Fibroblast of lung (primary cell): ENCODE measurements around the gene TRAPPC2. TPM values are rescaled to one million over a fixed set of nuclear protein-coding genes. Genes with fewer than 3 reads are reported as not detected.
A peak's percentile ranks its signal among the peaks of the same experiment; 100 is the strongest.

ENCODE experiments used
- DNase-seq, 2 donors: peaks; one replicate each; pipeline versions ENCODE4 v3.0.0 to v3.0.0-alpha.2; 2010; ENCODE audit warnings: low read depth in 2 of 2
- H2AFZ ChIP-seq: 2 replicates; pipeline ENCODE4 v1.5.1; 2012; ENCODE audit warnings: low read length, control low read depth, inconsistent platforms
- H3K27ac ChIP-seq: 2 replicates; pipeline ENCODE4 v1.5.1; 2011; ENCODE audit warnings: low read length, control low read depth; ENCODE audit not compliant: insufficient read depth
- H3K27me3 ChIP-seq: 2 replicates; pipeline ENCODE4 v1.5.1; 2011; ENCODE audit warnings: mild to moderate bottlenecking, low read length; ENCODE audit not compliant: control insufficient read depth, insufficient read depth
- H3K36me3 ChIP-seq: 2 replicates; pipeline ENCODE4 v1.5.1; 2011; ENCODE audit warnings: low read length; ENCODE audit not compliant: control insufficient read depth, insufficient read depth
- H3K4me1 ChIP-seq: 2 replicates; pipeline ENCODE4 v1.5.1; 2011; ENCODE audit warnings: low read length; ENCODE audit not compliant: control insufficient read depth, insufficient read depth; ENCODE audit errors: extremely low read depth
- H3K4me2 ChIP-seq: 2 replicates; pipeline ENCODE4 v1.5.1; 2011; ENCODE audit warnings: low read length, control low read depth; ENCODE audit not compliant: insufficient read depth; ENCODE audit errors: extremely low read depth
- H3K4me3 ChIP-seq, 4 experiments: fragments of 200-600 bp in 1 of 4; sonication (generic) in 1 of 4; replicated peaks in 1 of 4; 2 replicates each; pipeline ENCODE4 v1.5.1; 2011 to 2016; ENCODE audit warnings: low read length in 4 of 4, low read depth in 3 of 4, mild to moderate bottlenecking in 3 of 4, control low read depth in 2 of 4, inconsistent platforms in 1 of 4, mixed read lengths in 1 of 4; ENCODE audit not compliant: insufficient read depth in 1 of 4; ENCODE audit errors: control extremely low read depth in 1 of 4
- H3K79me2 ChIP-seq: 2 replicates; pipeline ENCODE4 v1.5.1; 2012; ENCODE audit warnings: mild to moderate bottlenecking, low read length, inconsistent platforms; ENCODE audit not compliant: control insufficient read depth, insufficient read depth
- H3K9ac ChIP-seq: 2 replicates; pipeline ENCODE4 v1.5.1; 2011; ENCODE audit warnings: mild to moderate bottlenecking, low read length, control low read depth; ENCODE audit not compliant: insufficient read depth
- H3K9me3 ChIP-seq: 2 replicates; pipeline ENCODE4 v1.5.1; 2012; ENCODE audit warnings: low read depth, low read length; ENCODE audit not compliant: control insufficient read depth, insufficient read depth
- H4K20me1 ChIP-seq: 2 replicates; pipeline ENCODE4 v1.5.1; 2011; ENCODE audit warnings: low read length; ENCODE audit not compliant: control insufficient read depth, insufficient read depth; ENCODE audit errors: extremely low read depth
- EZH2 ChIP-seq: IDR thresholded peaks from 2 replicates; pipeline ENCODE4 v1.5.1; 2012; ENCODE audit warnings: low read length, control low read depth, mild to moderate bottlenecking; ENCODE audit errors: missing control alignments
- polyA plus RNA-seq, 2 donors: library from polyadenylated mRNA; depleted of rRNA in 1 of 2; stranded (reverse) in 1 of 2; unstranded in 1 of 2; fragments of >200 nt; gene quantifications; 2 replicates each; pipeline ENCODE4 v1.2.1, GENCODE V29; 2011 to 2012; ENCODE audit warnings: missing spikeins in 1 of 2
- total RNA-seq: library from RNA; depleted of rRNA; stranded (reverse); fragments of >200 nt; gene quantifications from 2 replicates; pipeline ENCODE4 v1.2.1, GENCODE V29; 2014
- TF ChIP-seq, protein P1 (sequence below), 2 donors: IDR thresholded peaks in 1 of 2; conservative IDR thresholded peaks in 1 of 2; 1 replicate in 1 of 2; 2 replicates in 1 of 2; pipeline ENCODE4 v1.5.1; 2011 to 2012; ENCODE audit warnings: low read length in 2 of 2, control low read depth in 1 of 2, inconsistent platforms in 1 of 2, low read depth in 1 of 2, mild to moderate bottlenecking in 1 of 2

TRAPPC2 gene
- total and polyA plus RNA-seq, 2 donors (not counting 1 experiment from before 2014, with no cell fraction given) = 16.0 to 22.0 TPM

- Histone ChIP-seq H3K9ac (no peak overlapping the region), H3K27me3 (no peaks in the 10 kb centered on the region), H3K79me2 (no peaks in the 10 kb centered on the region), H3K9me3 (no peaks in the 10 kb centered on the region), H3K27ac (no peak overlapping the region), H3K4me1 (peaks cover 2% of the 10 kb centered on the region), H3K36me3 (peaks cover 2% of the 10 kb centered on the region), H2AFZ (no peak overlapping the region), H3K4me2 (no peak overlapping the region), H4K20me1 (no peaks in the 10 kb centered on the region), H3K4me3 (no peak overlapping the region)
- TF ChIP-seq, protein P1, sequence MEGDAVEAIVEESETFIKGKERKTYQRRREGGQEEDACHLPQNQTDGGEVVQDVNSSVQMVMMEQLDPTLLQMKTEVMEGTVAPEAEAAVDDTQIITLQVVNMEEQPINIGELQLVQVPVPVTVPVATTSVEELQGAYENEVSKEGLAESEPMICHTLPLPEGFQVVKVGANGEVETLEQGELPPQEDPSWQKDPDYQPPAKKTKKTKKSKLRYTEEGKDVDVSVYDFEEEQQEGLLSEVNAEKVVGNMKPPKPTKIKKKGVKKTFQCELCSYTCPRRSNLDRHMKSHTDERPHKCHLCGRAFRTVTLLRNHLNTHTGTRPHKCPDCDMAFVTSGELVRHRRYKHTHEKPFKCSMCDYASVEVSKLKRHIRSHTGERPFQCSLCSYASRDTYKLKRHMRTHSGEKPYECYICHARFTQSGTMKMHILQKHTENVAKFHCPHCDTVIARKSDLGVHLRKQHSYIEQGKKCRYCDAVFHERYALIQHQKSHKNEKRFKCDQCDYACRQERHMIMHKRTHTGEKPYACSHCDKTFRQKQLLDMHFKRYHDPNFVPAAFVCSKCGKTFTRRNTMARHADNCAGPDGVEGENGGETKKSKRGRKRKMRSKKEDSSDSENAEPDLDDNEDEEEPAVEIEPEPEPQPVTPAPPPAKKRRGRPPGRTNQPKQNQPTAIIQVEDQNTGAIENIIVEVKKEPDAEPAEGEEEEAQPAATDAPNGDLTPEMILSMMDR (conservative IDR thresholded peaks at IDR 0.05 in 1 of 2, IDR thresholded peaks at IDR 0.05 in 1 of 2; ENCODE audit: low read depth in 1 of 2, low read length in 2 of 2) = no peak
- no peak for TF ChIP-seq EZH2
- no peak for DNase-seq
These were observed 17.7 kb upstream of the TRAPPC2 start for GRCh38 chrX:13752141-13752540.

DNA sequence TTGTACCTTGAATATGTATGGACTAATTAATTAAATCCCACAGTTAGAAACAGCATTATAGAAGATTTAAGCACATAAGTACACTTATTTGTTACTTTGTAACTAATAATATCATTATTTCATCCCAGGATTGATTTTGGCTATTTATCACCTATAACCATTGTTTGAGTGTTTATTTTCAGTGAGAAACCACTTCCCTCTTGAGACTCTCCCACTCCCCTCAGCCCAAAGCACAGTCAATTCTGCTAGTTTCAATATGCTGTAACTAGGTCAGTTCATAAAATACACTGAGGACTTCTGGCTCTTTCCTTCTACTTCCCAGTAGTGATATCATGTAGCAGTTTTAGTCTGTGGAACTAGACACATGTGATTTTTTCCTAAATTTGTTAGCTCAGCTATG lies 16.4 kb upstream of the TRAPPC2 start:
- H3K27ac ChIP-seq = no peak overlapping the region
- TF ChIP-seq, protein P1 (conservative IDR thresholded peaks at IDR 0.05 in 1 of 2, IDR thresholded peaks at IDR 0.05 in 1 of 2; ENCODE audit: low read depth in 1 of 2, low read length in 2 of 2) = no peak
- no peak for TF ChIP-seq EZH2
- H3K79me2 ChIP-seq = no peaks in the 10 kb centered on the region
- no peak for DNase-seq
- no peaks in the 10 kb centered on the region for H4K20me1 ChIP-seq
- H3K36me3 ChIP-seq = peaks cover 2% of the 10 kb centered on the region
- no peak overlapping the region for H3K4me3 ChIP-seq
- H3K9ac ChIP-seq = no peak overlapping the region
- H3K27me3 ChIP-seq = no peaks in the 10 kb centered on the region
- H3K4me2 ChIP-seq = no peak overlapping the region
- no peaks in the 10 kb centered on the region for H3K9me3 ChIP-seq
- peaks cover 2% of the 10 kb centered on the region for H3K4me1 ChIP-seq
- H2AFZ ChIP-seq = no peak overlapping the region

DNA sequence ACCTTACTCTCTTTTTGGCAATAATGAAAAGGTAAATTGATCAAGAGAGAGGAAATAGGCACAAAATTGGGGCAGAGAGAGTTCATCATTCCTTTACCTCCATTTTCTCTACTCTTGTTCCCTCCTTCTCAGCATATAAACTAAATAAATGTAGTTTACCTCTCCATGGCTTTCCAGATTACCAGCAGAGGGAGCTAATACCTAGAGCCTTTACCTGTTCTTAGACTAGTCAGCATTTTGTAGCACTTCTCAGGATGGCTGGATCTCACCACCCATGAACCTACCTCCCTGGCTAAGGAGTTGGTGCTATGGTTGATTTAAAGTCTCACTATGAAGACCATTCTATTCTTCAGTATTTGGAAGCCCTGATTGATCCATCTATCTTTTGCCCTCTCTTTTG lies 15.8 kb upstream of the TRAPPC2 start:
- H3K9ac ChIP-seq = no peak overlapping the region
- no peaks in the 10 kb centered on the region for H3K27me3 ChIP-seq
- DNase-seq = peak; percentile 24 to 60
- no peak overlapping the region for H3K27ac ChIP-seq
- H3K9me3 ChIP-seq = no peaks in the 10 kb centered on the region
- TF ChIP-seq, protein P1 (conservative IDR thresholded peaks at IDR 0.05 in 1 of 2, IDR thresholded peaks at IDR 0.05 in 1 of 2; ENCODE audit: low read depth in 1 of 2, low read length in 2 of 2) = peak; percentile 23 to 48
- no peak for TF ChIP-seq EZH2
- H4K20me1 ChIP-seq = no peaks in the 10 kb centered on the region
- H3K4me3 ChIP-seq = no peak overlapping the region
- H3K36me3 ChIP-seq = peaks cover 2% of the 10 kb centered on the region
- no peak overlapping the region for H2AFZ ChIP-seq
- H3K4me2 ChIP-seq = no peak overlapping the region
- peaks cover 2% of the 10 kb centered on the region for H3K4me1 ChIP-seq
- H3K79me2 ChIP-seq = no peaks in the 10 kb centered on the region
